Liver (tissue), 3 donors: ENCODE measurements around the gene FRMD5.

Experiments used
- GABPA ChIP-seq, 2 donors: IDR thresholded peaks in 1 of 2; conservative IDR thresholded peaks in 1 of 2; 2 replicates each; pipeline ENCODE4 v1.6.1; 2016; ENCODE audit warnings: antibody characterized with exemption in 2 of 2, mild to moderate bottlenecking in 1 of 2, moderate library complexity in 1 of 2
- HNF4A ChIP-seq, 2 donors: conservative IDR thresholded peaks; 2 replicates each; pipeline ENCODE4 v1.6.1; 2016; ENCODE audit warnings: antibody characterized with exemption in 2 of 2, mild to moderate bottlenecking in 2 of 2
- HNF4G ChIP-seq: IDR thresholded peaks from 2 replicates; pipeline ENCODE4 v1.6.1; 2016; ENCODE audit warnings: antibody characterized with exemption
- JUND ChIP-seq, 2 donors: IDR thresholded peaks; 2 replicates each; pipeline ENCODE4 v1.6.1; 2016; ENCODE audit warnings: antibody characterized with exemption in 2 of 2
- RAD21 ChIP-seq, 2 donors: IDR thresholded peaks; 2 replicates each; pipeline ENCODE4 v1.6.1; 2016; ENCODE audit warnings: antibody characterized with exemption in 2 of 2, mild to moderate bottlenecking in 2 of 2
- RXRA ChIP-seq, 2 donors: IDR thresholded peaks; 2 replicates each; pipeline ENCODE4 v1.6.1; 2017 to 2018; ENCODE audit warnings: antibody characterized with exemption in 2 of 2, mild to moderate bottlenecking in 1 of 2
- SP1 ChIP-seq: IDR thresholded peaks from 2 replicates; pipeline ENCODE4 v1.6.1; 2018; ENCODE audit warnings: antibody characterized with exemption, mild to moderate bottlenecking
- YY1 ChIP-seq: IDR thresholded peaks from 2 replicates; pipeline ENCODE4 v1.6.1; 2016; ENCODE audit warnings: antibody characterized with exemption, mild to moderate bottlenecking
- ZBTB33 ChIP-seq: IDR thresholded peaks from 2 replicates; pipeline ENCODE4 v1.6.1; 2016; ENCODE audit warnings: antibody characterized with exemption
- TF ChIP-seq, protein P1 (sequence below): fragments of 150-350 bp; IDR thresholded peaks from 2 replicates; pipeline ENCODE4 v1.5.1; 2017; ENCODE audit warnings: improper control_type of control experiment, low read depth, low read length; ENCODE audit not compliant: missing input control
- TF ChIP-seq, protein P2 (sequence below): IDR thresholded peaks from 2 replicates; pipeline ENCODE4 v1.6.1; 2016; ENCODE audit warnings: antibody characterized with exemption
- TF ChIP-seq, protein P3 (sequence below): IDR thresholded peaks from 2 replicates; pipeline ENCODE4 v1.6.1; 2016; ENCODE audit warnings: antibody characterized with exemption
- donor health status: healthy.
- donor health status: healthy.

- TF ChIP-seq, protein P1, sequence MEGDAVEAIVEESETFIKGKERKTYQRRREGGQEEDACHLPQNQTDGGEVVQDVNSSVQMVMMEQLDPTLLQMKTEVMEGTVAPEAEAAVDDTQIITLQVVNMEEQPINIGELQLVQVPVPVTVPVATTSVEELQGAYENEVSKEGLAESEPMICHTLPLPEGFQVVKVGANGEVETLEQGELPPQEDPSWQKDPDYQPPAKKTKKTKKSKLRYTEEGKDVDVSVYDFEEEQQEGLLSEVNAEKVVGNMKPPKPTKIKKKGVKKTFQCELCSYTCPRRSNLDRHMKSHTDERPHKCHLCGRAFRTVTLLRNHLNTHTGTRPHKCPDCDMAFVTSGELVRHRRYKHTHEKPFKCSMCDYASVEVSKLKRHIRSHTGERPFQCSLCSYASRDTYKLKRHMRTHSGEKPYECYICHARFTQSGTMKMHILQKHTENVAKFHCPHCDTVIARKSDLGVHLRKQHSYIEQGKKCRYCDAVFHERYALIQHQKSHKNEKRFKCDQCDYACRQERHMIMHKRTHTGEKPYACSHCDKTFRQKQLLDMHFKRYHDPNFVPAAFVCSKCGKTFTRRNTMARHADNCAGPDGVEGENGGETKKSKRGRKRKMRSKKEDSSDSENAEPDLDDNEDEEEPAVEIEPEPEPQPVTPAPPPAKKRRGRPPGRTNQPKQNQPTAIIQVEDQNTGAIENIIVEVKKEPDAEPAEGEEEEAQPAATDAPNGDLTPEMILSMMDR, result no peak
- TF ChIP-seq JUND (IDR thresholded peaks at IDR 0.05), result no peak
- TF ChIP-seq, protein P2, sequence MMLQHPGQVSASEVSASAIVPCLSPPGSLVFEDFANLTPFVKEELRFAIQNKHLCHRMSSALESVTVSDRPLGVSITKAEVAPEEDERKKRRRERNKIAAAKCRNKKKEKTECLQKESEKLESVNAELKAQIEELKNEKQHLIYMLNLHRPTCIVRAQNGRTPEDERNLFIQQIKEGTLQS, result no peak
- no peak for TF ChIP-seq YY1
- no peak for TF ChIP-seq ZBTB33
- no peak for TF ChIP-seq HNF4A (conservative IDR thresholded peaks at IDR 0.05)
- TF ChIP-seq, protein P3, sequence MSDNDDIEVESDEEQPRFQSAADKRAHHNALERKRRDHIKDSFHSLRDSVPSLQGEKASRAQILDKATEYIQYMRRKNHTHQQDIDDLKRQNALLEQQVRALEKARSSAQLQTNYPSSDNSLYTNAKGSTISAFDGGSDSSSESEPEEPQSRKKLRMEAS, result no peak
- TF ChIP-seq SP1, result no peak
- TF ChIP-seq GABPA (IDR thresholded peaks at IDR 0.05 in 1 of 2, conservative IDR thresholded peaks at IDR 0.05 in 1 of 2), result no peak
- TF ChIP-seq RXRA (IDR thresholded peaks at IDR 0.05), result no peak
- TF ChIP-seq HNF4G, result no peak
- no peak for TF ChIP-seq RAD21 (IDR thresholded peaks at IDR 0.05)
Measured at GRCh38 chr15:43912208-43912607, 282.9 kb downstream of the FRMD5 start.
